Activated CD4-positive, alpha-beta T cell treated with anti-CD3 and anti-CD28 coated beads for 1 hour (primary cell): ENCODE results near the gene PANX2.

Experiments
- DNase-seq: peaks from one replicate; pipeline ENCODE4 v3.0.0-alpha.2; 2020

PANX2 gene

DNA sequence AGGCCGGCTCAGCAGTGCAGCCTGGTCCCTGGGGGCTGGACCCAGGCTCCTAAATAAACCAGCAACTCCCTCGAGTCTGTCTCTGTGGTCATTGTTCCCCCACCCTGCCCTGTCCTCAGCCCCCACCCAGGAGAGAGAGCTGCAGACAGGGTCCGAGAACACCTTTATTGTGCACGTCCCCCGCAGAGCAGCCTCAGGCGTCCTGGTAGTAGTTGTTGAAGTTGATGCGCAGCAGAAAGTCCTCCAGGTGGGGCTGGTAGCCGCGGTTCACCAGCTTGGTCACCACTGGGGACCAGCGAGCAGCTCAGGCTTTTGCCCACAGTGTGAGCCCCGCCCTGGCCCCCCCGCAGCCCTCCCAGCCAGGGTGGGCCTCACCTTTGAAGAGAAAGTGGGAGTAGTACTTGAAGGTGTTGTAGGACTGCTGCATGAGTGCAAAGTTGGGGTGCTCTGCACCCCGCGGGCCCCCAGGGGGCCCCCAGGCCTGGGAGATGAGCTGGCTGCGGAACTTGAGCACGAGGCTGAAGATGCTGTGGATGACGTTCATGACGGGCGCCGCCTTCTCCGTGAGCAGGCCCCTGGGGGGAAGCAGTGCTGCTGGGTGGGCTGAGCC, 47.1 kb downstream of the PANX2 start:
- DNase-seq = no peak

DNA sequence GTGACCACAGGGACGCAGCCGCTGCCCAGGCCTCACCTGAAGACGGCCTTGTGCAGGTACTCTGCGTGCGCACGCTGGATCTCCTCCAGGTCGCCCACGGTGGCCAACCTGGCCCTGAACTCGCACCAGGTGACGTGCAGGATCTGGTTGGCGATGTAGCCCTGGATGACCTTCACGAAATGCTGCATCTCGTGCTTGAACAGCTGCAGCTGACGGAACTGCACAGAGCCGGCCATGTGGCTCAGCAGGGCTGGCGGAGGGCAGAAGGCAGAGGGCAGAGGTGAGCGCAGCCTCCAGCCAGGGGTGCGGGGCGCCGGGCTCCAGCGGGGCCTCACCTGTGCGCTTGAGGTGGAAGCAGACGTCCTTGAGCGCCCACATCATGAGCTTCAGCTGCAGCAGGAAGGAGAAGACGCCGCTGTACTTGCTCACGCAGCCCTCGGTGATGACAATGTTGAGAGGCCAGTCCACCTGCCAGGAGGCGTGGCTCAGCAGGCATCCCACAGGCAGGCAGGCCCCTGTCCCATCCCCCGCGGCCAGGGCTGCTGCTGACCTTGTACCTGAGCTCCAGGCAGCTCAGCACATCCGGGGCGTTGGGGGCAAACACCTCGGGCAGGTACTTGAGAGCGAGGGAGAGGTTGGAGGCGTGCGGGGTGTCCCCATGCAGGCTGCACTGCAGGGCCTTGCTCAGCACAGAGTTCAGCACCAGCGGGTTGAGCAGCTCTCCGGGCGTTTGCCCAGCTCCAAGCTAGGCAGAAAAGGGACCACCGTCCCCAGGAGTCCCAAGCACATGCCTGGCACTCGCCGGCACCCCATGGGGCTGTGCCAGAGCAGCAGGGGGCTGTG, 47.8 kb downstream of the PANX2 start:
- no peak for DNase-seq

DNA sequence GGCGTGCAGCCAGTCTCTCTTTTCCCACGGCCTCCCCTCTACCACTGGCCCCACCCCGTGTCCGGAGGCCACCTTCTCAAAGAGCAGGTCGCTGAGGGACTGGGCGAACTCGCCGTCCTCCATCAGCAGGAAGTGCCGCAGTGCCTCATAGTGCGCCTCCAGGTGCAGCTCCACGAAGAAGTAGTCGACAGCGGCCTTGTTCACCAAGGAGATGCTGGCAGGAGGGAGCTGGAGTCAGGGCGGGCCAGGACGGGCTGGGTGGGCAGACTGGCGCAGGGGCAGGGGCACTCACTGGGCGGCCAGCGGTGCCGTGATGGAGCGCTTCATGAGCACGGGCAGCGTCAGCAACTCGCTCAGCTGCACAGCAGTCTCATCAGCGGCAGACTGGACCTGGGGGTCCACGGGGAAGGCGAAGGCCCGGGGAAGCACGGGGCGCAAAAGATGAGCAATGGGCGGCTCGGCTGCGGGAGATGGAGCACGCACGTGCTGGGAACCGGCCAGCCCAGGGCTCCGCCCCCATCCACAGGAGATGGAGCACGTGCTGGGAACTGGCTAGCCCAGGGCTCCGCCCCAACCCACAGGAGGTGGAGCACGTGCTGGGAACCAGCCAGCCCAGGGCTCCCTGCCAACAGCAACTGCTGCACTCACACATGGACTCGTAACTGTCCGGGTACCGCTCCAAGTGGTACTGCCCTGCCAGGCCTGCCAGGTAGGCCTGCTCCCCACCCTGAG, 48.6 kb downstream of the PANX2 start:
- DNase-seq = no peak

DNA sequence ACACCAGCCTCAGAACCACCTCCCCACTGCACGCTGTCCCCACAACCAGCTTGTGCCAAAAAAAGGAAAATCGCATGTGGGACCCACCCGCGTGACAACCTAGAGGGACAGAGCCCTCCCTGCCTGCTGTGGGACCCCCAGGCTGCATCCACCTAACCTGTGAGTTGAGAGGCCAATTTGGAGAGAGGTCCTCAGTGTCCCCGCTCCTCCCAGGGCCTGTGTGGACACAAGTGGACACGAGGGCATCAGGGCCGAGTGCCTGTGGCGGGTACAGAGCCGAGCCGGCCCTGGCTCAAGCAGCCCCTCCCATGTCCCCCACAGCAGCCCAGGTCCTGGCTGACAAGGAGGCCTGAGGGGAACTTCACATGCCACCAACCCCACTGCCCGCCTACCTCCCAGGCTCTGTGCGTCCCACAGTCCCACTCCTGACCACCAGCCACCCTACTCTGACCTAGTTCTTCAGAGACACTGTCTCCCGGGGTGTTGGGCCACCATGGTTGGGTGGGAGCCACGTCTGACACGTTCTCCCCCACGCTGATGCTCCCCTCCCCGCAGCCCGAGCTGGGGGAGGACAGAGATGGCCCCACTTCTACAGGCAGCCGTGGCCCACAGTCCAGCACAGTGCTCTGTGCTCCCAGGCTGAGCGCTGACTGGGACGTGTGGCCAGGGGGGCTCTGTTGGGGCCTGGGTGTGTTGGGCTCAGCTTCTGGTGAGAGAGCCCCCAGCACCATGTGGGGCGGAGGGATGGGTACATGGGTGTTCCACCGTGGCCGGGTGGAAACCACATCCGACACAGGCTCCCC, 49.5 kb downstream of the PANX2 start:
- no peak for DNase-seq

DNA sequence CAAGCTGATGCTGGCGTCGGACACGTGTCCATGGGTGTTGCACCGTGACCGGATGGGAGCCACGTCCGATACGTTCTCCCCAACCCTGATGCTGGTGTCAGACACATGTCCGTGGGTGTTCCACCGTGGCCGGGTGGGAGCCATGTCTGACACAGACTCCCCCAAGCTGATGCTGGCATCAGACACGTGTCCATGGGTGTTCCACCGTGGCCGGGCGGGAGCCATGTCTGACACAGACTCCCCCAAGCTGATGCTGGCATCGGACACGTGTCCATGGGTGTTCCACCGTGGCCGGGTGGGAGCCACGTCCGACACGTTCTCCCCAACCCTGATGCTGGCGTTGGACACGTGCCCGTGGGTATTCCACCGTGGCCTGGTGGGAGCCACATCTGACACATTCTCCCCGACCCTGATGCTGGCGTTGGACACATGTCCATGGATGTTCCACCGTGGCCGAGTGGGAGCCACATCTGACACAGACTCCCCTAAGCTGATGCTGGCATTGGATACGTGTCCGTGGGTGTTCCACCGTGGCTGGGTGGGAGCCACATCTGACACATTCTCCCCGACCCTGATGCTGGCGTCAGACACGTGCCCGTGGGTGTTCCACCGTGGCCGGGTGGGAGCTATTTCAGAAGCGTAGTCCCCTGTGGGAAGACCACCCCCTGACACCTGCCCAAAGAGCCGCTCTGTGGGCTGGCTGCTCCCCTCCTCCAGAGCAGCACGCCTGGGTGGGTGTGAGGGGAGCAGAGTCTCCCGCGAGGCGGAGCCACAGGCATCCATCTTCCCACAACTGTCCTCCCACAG, 50.3 kb downstream of the PANX2 start:
- no peak for DNase-seq

DNA sequence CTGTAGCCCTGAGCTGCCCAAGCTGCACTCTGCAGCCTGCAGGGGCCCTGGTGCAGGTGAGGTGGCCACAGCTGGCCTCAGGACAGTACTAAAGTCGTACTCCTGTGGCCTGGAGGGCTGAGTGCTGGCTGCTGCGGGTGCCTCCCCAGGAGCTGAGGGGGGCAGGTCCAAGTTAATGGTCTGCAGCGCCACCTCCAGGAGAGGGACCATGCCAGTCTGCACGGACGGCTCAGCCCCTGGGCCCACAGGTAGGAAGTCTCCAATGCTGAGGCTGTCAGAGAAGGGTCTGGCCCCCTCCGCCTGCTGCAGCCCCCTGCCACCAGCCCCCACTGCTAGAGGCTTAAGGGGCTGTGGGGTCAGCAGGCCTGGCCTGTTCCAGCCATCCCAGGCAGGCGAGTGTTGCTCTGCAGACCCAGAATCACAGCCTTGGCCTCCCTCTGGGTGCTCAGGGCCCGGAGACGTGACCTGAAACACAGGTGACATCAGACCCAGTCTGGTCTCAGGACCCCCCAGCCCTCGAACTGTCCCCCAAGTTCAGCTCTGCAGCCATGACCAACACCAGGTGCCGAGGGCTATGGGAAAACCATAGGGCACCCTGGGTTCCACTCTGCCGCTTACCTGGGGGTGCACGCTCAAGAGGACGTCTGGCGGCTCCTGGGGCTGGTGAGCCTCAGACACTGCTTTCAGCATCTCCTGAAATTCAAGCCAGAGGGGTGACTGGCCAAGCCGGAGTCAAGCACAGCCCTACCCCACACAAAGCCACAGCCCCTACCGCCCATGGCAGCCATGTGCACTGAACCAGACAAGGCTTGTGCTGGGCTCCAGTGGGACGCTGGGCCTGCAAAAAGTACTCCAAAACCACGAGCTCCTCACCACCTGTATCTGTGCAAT, 51.1 kb downstream of the PANX2 start:
- DNase-seq = no peak

DNA sequence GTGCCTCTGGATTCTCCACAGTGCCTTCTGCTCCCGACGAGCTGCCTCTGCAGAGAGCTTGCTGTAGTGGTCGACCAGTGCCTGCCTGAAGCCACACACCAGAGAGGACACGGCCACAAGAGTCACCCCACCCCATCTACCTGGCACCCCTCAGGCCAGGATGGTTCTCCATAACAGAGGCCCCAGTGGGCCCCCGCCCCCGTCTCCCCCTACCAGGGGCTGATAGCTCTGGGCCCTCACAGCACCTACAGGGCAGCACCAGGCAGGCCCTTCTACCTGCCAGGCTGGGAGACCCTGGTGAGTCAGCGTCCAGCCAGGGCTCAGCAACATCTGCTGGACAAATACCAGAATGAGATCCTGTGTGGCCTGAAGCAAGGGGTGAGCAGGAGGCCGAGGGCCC, 52.0 kb downstream of the PANX2 start:
- no peak for DNase-seq

DNA sequence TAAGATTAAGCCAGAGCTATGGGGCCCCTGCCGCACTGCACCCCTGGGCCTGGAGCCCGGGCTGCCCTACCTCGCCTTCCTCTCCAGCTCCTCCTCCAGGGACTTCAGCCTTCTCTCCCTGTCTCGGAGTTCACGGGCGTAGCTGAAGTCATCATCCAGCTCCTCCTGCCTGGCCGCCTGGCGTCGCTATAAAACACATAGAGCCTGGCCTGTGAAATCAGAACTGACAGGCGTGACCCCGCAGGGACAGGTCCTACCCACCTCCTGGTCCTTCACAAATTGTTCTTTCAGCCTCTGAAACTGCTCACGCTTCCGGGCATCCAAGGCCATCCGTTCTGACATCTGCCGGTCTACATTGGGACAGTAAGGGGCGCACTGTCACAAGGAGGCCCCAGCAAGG, 53.5 kb downstream of the PANX2 start:
- no peak for DNase-seq

DNA sequence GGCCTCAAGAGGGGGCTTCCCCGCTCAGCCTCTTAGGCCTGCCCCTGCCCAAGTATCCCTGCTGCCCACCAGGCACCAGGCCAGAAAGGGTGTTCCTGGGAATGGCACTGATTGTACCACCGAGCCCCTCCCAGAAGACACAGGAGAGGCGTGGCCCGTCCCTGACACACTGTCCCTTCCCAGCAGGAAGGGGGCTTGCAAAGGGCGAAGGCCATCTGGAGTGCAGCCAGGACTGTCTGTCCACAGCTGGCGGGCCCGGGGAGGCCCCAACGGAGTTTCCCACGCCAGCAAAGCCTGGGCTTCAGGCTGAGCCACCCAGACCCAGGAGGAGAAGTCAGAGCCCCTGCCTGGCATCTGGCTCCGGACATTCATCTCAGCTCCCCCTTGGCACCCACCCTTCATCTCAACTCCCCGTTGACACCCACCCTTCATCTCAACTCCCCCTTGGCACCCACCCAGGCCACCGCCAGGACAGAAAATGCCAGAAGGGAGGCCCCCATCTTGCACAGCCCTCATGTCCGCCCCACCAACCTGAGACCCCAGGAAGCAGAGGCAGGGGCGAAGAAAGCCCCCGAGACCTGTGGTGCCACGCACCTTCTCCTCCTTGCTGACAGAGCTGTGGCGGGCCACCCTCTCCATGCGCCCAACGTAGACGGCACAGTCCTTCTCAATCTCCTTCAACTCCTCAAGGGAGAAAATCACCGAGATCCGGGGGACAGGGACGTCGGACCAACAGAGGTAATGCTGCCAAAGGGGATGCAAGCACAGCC, 54.9 kb downstream of the PANX2 start:
- DNase-seq = no peak

DNA sequence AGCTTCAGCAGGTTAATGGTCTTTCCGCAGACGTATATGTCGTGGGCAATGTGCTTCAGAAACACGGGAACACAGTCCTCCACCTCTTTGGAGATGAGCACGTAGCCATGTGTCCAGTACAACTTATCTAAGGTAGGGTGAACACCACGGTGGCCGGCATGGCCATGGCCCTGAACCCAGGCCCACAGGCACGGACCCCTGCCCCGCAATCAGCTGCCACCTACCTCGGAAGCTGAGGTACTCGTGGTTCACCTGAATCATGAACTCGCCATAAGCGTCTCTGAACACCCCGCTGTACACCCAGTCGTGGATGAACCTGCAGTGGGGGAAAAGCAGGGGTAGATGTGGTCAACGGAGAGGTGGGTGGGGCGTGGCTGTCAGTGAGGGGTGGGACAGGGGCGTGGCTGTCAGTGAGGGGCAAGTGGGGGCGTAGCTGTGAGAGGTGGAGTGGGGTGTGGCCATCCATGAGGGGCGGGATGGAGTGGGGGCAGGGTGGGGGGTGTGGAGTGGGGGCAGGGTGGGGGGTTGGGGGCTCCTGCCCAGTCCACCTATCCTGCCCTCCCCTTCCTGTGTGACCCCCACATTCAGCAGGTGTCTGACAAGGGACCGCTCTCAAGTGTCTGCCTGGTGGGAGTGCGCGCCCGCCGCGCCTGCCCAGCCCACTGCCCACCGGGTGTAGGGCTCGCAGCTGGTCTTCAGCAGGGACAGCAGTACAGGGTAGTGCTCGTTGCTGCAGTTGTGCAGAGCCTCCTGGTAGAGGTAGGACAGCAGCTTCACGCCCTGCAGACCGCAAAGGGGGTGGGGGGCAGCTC, 55.7 kb downstream of the PANX2 start:
- no peak for DNase-seq

DNA sequence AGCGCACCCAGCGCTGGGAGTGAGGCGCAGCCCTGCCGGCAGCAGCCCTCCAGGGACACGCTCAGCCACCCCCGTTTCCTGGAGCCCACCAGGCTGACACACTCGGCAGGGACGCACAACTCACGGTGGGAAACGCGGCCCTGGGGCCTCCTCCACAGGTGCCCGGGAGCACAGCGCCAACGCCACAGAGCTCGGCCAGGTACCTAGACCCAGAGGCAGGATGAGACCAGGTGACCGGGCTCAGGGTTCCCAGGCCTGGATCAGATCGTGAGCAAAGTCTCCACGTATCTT, 56.3 kb downstream of the PANX2 start:
- no peak for DNase-seq

DNA sequence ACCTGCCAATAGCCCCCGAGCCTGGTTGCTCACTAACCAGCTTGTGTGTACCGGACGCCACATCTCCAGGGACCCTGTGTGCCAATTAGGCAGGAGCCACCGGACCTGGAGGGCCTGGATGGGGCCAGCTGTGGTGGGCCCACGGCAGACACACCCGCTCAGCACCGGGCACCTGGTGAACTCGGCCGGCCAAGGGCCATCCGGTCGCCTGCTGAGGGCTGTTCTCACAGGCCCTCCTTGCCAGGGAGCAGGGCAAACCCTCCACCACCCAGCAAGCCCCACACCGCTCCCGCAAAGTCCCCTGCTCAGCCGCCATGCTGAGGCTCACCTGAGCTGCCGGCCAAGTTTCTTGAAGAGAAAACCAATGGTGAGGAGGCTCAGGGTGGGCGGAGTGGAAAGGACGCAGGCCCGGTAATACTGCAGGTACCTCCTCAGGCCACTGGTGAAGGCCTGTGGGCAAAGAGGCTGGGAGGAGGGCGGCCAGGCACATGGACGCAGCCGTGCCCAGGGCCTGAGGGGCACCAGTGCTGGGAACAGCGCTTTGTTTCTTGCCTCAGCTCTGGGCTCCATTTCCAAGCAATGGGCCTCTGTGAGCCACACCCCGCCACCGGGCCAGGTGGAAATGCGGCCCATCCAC, 57.2 kb downstream of the PANX2 start:
- DNase-seq = no peak

DNA sequence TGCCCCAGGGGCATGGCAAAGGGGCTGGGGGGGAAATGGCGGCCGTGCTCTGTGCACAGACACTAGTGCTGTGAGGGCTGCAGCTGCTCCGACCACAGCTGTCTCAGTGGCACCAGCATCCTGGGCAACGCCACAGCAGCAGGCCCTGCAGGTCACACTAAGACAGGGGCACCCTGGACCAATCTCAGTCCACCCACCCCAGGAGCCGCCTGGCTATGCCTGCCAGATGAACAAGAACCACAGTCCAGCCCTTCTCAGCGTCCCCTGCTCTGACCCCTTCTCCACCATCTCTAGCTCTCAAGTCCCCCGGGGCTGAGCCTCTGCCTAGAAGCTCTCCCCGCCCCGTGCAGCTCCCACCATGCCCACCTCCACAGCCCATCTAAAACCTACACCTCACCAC, 57.8 kb downstream of the PANX2 start:
- no peak for DNase-seq

DNA sequence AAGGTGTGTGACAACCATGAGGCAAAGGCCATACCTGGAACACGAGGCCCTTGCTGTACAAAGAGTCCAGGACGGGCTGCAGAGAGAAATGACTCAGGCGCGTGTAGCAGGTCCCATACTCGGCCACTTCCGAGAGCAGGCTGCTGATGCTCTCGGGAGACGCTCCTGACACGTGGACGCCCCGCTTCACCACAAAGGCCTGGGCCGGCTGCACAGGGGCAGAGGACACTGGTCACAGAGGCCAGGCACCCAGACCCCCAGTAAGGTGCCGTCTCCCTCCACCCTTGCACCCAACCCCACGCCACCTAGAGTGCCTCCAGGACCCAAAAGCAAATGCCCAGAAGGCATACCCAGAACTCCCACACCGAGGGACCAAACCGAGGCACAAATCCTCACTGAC, 58.8 kb downstream of the PANX2 start:
- no peak for DNase-seq
